HepG2 (cell line): Measurements from ENCODE around the gene ENPP7. TPM values are rescaled to one million over a fixed set of nuclear protein-coding genes. Genes with fewer than 3 reads are reported as not detected.

Experiments
- ARNT2 ChIP-seq: sonication (generic); formaldehyde crosslinking; IDR thresholded peaks from 2 replicates; pipeline ENCODE4 v1.8.0; 2022; ENCODE audit warnings: mild to moderate bottlenecking, low read depth, missing genetic modification reagents, moderate library complexity
- CAMTA2 ChIP-seq: sonication (generic); formaldehyde crosslinking; IDR thresholded peaks from 2 replicates; pipeline ENCODE4 v1.4.0; 2020; ENCODE audit warnings: mild to moderate bottlenecking, missing genetic modification reagents, borderline replicate concordance
- GATAD1 ChIP-seq: IDR thresholded peaks from 2 replicates; pipeline ENCODE4 v1.6.1; 2016; ENCODE audit warnings: missing genetic modification reagents, missing compliant biosample characterization
- GLI4 ChIP-seq: sonication (generic); formaldehyde crosslinking; IDR thresholded peaks from 2 replicates; pipeline ENCODE4 v1.5.1; 2020; ENCODE audit warnings: missing genetic modification reagents, mild to moderate bottlenecking, moderate library complexity, borderline replicate concordance
- KLF12 ChIP-seq: sonication (generic); formaldehyde crosslinking; IDR thresholded peaks from 2 replicates; pipeline ENCODE4 v1.4.0; 2020; ENCODE audit warnings: missing genetic modification reagents, borderline replicate concordance
- MAFK ChIP-seq, 2 experiments: IDR thresholded peaks in 1 of 2; conservative IDR thresholded peaks in 1 of 2; 2 replicates each; pipeline ENCODE4 v1.6.1; 2011; ENCODE audit warnings: improper control_type of control experiment in 2 of 2, low read length in 2 of 2
- NCOA2 ChIP-seq: sonication (generic); formaldehyde crosslinking; IDR thresholded peaks from 2 replicates; pipeline ENCODE4 v1.8.0; 2022; ENCODE audit warnings: inconsistent platforms
- RBAK ChIP-seq: sonication (generic); formaldehyde crosslinking; IDR thresholded peaks from 2 replicates; pipeline ENCODE4 v1.5.1; 2020; ENCODE audit warnings: mild to moderate bottlenecking, missing genetic modification reagents
- RXRA ChIP-seq: sonication (generic); formaldehyde crosslinking; IDR thresholded peaks from 2 replicates; pipeline ENCODE4 v1.5.1; 2020; ENCODE audit warnings: missing genetic modification reagents
- SALL1 ChIP-seq: sonication (generic); formaldehyde crosslinking; IDR thresholded peaks from 2 replicates; pipeline ENCODE4 v1.8.0; 2022; ENCODE audit warnings: mild to moderate bottlenecking, missing genetic modification reagents
- SMAD3 ChIP-seq: sonication (generic); formaldehyde crosslinking; IDR thresholded peaks from 2 replicates; pipeline ENCODE4 v1.4.0; 2020; ENCODE audit warnings: missing genetic modification reagents
- TAF1 ChIP-seq: sonication (generic); formaldehyde crosslinking; IDR thresholded peaks from 2 replicates; pipeline ENCODE4 v1.4.0; 2020; ENCODE audit warnings: missing genetic modification reagents
- TSC22D2 ChIP-seq: sonication (generic); formaldehyde crosslinking; IDR thresholded peaks from 2 replicates; pipeline ENCODE4 v1.5.1; 2020; ENCODE audit warnings: missing genetic modification reagents, mild to moderate bottlenecking, borderline replicate concordance
- ZNF326 ChIP-seq: sonication (generic); formaldehyde crosslinking; IDR thresholded peaks from 2 replicates; pipeline ENCODE4 v1.4.0; 2020; ENCODE audit warnings: missing genetic modification reagents, borderline replicate concordance
- ZNF510 ChIP-seq: sonication (generic); formaldehyde crosslinking; IDR thresholded peaks from 2 replicates; pipeline ENCODE4 v1.4.0; 2020; ENCODE audit warnings: low read depth, mild to moderate bottlenecking, missing genetic modification reagents
- ZNF614 ChIP-seq: IDR thresholded peaks from 2 replicates; pipeline ENCODE4 v1.6.1; 2018; ENCODE audit warnings: missing biosample characterization, missing genetic modification reagents, inconsistent platforms, borderline replicate concordance
- ZNF766 ChIP-seq: sonication (generic); formaldehyde crosslinking; IDR thresholded peaks from 2 replicates; pipeline ENCODE4 v1.5.0; 2020; ENCODE audit warnings: missing genetic modification reagents, borderline replicate concordance
- polyA plus RNA-seq, 8 experiments: library from polyadenylated mRNA; depleted of rRNA in 3 of 8; stranded (reverse) in 7 of 8; unstranded in 1 of 8; fragments of >200 nt; fragmentation: Illumina TruSeq in 4 of 8; extraction: Trizol in 4 of 8; gene quantifications; 2 replicates each; pipeline versions ENCODE4 v1.2.1 to v1.2.3, GENCODE V29; 2011 to 2016; ENCODE audit warnings: low read depth in 4 of 8, missing spikeins in 1 of 8, mixed read lengths in 1 of 8; ENCODE audit not compliant: insufficient read depth in 1 of 8
- total RNA-seq, 5 experiments: library from RNA; depleted of rRNA; stranded (reverse); fragments of >200 nt; fragmentation: Illumina TruSeq; extraction: Trizol; gene quantifications; 2 replicates each; pipeline ENCODE4 v1.2.3, GENCODE V29; 2016; ENCODE audit warnings: low read depth in 1 of 5
- TF ChIP-seq, protein P1 (sequence below): sonication (generic); formaldehyde crosslinking; IDR thresholded peaks from 2 replicates; pipeline ENCODE4 v1.4.0; 2020; ENCODE audit warnings: missing genetic modification reagents, borderline replicate concordance
- TF ChIP-seq, protein P2 (sequence below): sonication (generic); formaldehyde crosslinking; IDR thresholded peaks from 2 replicates; pipeline ENCODE4 v1.5.0; 2020; ENCODE audit warnings: missing genetic modification reagents
- TF ChIP-seq, protein P3 (sequence below): sonication (generic); formaldehyde crosslinking; IDR thresholded peaks from 2 replicates; pipeline ENCODE4 v1.5.1; 2020; ENCODE audit warnings: missing genetic modification reagents, mild to moderate bottlenecking, borderline replicate concordance
- TF ChIP-seq, protein P4 (sequence below): sonication (generic); formaldehyde crosslinking; IDR thresholded peaks from 2 replicates; pipeline ENCODE4 v1.5.1; 2020; ENCODE audit warnings: missing genetic modification reagents, mild to moderate bottlenecking, borderline replicate concordance

ENPP7 gene
- total and polyA plus RNA-seq, 2 of the 13 experiments (the other 11 are each of a cell fraction or from before 2014, with no cell fraction given): 1.1 to 2.2 TPM

DNA sequence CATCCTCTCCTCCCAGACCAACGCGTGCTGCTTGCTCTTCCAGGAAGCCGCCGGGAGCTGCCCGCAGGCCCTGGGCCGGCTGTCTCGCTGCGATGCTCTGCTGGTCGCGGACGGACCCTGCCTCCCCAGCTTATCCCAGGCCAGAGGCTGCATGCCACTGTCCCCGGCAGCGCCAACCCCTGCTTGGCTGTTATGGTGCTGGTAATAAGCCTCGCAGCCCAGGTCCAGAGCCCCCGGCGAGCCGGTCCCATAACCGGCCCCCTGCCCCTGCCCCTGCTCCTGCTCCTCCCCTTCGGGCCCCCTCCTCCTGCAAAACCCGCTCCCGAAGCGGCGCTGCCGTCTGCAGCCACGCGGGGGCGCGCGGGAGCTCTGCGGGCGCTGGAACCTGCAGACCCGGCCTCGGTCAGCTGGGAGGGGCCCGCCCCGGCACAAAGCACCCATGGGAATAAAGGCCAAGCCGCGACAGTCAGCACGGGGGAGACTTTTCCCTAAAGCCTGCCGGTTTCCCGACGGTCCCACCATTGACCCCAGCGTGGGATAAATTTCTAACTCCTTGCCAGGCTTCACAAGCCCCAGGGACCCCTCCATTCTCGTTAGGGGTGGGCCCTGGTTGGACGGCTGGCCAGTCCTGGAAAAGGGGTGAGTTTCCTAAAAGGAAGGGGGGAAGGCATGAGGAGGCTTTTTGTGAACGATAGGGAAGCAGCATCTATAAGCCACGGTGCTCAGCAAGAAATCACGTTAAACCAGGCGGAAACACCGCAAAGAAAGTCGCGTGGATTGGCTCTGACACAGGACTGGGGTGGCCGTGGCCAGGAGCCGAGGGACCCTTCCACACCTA is 11.2 kb downstream of the ENPP7 start (continued):
- TF ChIP-seq, protein P1, sequence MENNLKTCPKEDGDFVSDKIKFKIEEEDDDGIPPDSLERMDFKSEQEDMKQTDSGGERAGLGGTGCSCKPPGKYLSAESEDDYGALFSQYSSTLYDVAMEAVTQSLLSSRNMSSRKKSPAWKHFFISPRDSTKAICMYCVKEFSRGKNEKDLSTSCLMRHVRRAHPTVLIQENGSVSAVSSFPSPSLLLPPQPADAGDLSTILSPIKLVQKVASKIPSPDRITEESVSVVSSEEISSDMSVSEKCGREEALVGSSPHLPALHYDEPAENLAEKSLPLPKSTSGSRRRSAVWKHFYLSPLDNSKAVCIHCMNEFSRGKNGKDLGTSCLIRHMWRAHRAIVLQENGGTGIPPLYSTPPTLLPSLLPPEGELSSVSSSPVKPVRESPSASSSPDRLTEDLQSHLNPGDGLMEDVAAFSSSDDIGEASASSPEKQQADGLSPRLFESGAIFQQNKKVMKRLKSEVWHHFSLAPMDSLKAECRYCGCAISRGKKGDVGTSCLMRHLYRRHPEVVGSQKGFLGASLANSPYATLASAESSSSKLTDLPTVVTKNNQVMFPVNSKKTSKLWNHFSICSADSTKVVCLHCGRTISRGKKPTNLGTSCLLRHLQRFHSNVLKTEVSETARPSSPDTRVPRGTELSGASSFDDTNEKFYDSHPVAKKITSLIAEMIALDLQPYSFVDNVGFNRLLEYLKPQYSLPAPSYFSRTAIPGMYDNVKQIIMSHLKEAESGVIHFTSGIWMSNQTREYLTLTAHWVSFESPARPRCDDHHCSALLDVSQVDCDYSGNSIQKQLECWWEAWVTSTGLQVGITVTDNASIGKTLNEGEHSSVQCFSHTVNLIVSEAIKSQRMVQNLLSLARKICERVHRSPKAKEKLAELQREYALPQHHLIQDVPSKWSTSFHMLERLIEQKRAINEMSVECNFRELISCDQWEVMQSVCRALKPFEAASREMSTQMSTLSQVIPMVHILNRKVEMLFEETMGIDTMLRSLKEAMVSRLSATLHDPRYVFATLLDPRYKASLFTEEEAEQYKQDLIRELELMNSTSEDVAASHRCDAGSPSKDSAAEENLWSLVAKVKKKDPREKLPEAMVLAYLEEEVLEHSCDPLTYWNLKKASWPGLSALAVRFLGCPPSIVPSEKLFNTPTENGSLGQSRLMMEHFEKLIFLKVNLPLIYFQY (CRISPR knock-in tag): peak; percentile 75; the same call in 1 of the 2 replicates
- TF ChIP-seq, protein P2, sequence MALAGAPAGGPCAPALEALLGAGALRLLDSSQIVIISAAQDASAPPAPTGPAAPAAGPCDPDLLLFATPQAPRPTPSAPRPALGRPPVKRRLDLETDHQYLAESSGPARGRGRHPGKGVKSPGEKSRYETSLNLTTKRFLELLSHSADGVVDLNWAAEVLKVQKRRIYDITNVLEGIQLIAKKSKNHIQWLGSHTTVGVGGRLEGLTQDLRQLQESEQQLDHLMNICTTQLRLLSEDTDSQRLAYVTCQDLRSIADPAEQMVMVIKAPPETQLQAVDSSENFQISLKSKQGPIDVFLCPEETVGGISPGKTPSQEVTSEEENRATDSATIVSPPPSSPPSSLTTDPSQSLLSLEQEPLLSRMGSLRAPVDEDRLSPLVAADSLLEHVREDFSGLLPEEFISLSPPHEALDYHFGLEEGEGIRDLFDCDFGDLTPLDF (CRISPR knock-in tag): 0 out of 2 replicates have a peak, but pooled peaks have one; percentile 52
- TF ChIP-seq TAF1 (CRISPR knock-in tag) (peak; percentile 24), RXRA (CRISPR knock-in tag) (peak; percentile 64), TSC22D2 (CRISPR knock-in tag) (no peak; the same call in 1 of the 2 replicates), ZNF766 (CRISPR knock-in tag) (peak; percentile 76; the same call in 1 of the 2 replicates), RBAK (CRISPR knock-in tag) (no peak), ARNT2 (CRISPR knock-in tag) (peak; percentile 76; the same call in 1 of the 2 replicates), KLF12 (CRISPR knock-in tag) (peak; percentile 80; the same call in 1 of the 2 replicates), ZNF614 (peak; percentile 76), NCOA2 (CRISPR knock-in tag) (no peak), CAMTA2 (CRISPR knock-in tag) (peak; percentile 70; the same call in 1 of the 2 replicates), MAFK (conservative IDR thresholded peaks at IDR 0.05 in 1 of 2, IDR thresholded peaks at IDR 0.05 in 1 of 2; ENCODE audit: low read length in 2 of 2) (no peak), SMAD3 (peak; percentile 76; the same call in 1 of the 2 replicates), ZNF510 (CRISPR knock-in tag) (0 out of 2 replicates have a peak, but pooled peaks have one; percentile 51), SALL1 (CRISPR knock-in tag) (peak; percentile 72), ZNF326 (CRISPR knock-in tag) (peak; percentile 22; the same call in 1 of the 2 replicates), GATAD1 (CRISPR knock-in tag) (peak; percentile 59), GLI4 (CRISPR knock-in tag) (peak; percentile 69; the same call in 1 of the 2 replicates)
- TF ChIP-seq, protein P3, sequence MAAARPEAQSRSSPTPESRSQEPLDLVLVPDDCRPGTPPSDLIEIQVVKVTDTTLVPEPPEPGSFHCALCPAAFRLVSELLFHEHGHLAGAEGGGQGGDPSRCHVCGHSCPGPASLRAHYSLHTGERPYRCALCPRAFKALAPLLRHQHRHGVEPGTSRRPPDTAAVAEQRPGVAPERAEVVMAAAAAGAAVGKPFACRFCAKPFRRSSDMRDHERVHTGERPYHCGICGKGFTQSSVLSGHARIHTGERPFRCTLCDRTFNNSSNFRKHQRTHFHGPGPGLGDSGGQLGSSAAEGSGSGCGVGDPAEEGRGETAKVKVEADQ (CRISPR knock-in tag): peak; percentile 92
- TF ChIP-seq, protein P4, sequence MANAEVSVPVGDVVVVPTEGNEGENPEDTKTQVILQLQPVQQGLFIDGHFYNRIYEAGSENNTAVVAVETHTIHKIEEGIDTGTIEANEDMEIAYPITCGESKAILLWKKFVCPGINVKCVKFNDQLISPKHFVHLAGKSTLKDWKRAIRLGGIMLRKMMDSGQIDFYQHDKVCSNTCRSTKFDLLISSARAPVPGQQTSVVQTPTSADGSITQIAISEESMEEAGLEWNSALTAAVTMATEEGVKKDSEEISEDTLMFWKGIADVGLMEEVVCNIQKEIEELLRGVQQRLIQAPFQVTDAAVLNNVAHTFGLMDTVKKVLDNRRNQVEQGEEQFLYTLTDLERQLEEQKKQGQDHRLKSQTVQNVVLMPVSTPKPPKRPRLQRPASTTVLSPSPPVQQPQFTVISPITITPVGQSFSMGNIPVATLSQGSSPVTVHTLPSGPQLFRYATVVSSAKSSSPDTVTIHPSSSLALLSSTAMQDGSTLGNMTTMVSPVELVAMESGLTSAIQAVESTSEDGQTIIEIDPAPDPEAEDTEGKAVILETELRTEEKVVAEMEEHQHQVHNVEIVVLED (CRISPR knock-in tag): peak; percentile 56
